RKO (cell line): ENCODE data around the gene GRK2.
"Not testable (repeated sequence)": the region's sequence is repeated elsewhere in the genome, so short reads cannot be mapped to it uniquely, and the experiment has no call there.

ENCODE experiments used
- DNase-seq: peaks from one replicate; pipeline ENCODE4 v3.0.0-alpha.2; 2016; ENCODE audit warnings: low spot score

Gene GRK2

DNA sequence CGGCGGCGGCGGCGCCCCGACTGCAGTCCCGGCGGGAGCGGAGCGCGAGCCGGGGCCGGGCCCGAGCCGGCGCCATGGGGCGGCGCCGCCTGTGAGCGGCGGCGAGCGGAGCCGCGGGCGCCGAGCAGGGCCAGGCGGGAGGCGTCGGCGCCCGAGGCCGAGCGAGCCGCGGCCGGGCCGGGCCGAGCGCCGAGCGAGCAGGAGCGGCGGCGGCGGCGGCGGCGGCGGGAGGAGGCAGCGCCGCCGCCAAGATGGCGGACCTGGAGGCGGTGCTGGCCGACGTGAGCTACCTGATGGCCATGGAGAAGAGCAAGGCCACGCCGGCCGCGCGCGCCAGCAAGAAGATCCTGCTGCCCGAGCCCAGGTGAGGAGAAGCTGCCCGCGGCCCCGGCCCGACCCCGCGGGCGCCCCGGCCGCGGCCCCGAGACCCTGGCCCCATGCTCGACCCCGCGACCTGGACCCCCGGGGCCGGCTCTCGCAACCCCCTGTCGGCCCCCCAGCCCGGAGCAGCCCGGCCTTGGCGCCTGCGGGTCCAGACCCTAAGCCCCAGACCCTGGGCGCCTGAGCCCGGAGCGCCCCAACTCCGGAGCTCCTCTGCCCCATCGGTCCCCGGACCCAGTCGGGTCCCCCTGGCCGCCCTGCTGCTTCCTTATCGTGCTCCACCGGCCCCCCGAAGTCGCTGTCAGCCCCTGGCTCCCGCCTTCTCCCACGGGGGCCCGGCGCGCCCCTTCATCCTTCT is at the start of gene GRK2:
Gene GRK2, plus strand, starts transcription at position 25 of the 739 bp plus-strand sequence. Its CDS starts 227 bp downstream, at position 252.
- peak; percentile 59 for DNase-seq

DNA sequence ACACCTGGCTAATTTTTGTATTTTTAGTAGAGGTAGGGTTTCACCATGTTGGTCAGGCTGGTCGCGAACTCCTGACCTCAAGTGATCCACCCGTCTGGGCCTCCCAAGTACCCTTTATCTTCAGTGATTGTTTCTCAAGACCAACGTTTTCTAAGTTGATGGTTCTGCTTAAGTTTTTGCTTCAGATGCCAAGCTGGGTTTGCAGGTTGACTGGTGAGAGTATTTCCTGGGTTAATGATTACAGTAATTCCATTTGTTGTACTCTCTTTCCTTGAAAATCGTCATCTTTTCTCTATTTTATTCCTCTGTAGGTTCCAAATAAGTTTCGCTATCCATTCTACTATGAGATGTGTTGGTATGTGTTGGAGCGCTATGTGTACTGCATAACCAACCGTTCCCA is 38.5 kb upstream of the GRK2 start:
- no peak for DNase-seq

DNA sequence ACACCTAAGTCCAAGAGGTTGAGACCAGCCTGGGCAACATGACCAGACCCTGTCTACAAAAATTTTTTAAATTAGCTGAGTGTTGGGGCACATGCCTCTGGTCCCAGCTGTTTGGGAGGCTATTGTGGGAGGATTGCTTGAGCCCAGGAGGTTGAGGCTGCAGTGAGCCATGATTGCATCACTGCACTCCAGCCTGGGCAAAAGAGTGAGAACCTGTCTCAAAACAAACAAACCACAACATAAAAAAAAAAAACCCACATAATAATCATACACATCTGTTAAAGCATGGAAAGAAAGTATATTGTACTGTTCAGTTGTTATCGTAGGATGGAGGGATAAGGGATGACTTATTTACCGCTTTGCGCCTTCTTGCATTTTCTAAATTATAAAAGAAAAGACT is 35.9 kb upstream of the GRK2 start:
- no peak for DNase-seq

DNA sequence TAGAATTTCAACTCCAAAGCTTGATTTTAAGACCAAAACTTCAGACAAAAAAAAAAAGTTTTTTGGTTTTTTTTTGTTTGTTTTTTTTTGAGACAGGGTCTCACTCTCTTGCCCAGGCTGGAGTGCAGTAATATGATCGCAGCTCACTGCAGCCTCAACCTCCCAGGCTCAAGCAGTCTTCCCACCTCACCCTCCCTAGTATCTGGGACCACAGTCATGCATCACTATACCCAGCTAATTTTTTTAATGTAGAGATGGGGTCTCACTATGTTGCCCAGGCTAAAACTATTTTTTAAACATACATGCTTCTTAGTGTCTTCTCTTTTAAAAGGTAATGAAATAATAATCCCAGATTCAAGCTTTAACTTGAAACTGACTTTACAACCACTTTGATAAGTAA is 35.4 kb upstream of the GRK2 start:
- no peak for DNase-seq

DNA sequence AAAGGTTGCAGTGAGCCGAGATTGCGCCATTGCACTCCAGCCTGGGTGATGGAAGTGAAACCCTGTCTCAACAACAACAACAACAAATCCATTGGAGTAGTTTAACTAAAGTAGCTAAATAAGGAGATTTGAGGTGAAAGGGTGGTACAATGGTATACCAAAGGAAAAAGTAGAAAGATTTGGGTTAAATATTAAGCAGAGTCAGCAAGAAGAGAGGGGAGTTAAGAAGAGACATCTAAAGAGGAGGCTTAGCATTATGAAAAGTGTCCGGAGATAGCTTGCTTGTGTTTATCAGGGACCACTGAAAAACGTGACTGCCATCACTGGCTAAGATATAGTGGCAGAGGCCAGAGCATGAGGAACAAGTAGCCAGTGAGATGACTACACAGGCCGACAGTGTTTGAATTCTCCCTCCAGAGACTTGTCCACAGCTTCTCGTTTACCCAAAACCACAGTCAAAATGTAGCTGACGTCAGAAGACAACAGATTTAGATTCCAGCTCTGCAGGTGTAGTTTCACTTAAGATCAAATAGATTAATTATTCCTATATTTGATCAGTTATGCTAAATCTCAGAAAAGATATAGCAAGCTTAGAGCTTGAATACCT is 32.6 kb upstream of the GRK2 start:
- no peak for DNase-seq

DNA sequence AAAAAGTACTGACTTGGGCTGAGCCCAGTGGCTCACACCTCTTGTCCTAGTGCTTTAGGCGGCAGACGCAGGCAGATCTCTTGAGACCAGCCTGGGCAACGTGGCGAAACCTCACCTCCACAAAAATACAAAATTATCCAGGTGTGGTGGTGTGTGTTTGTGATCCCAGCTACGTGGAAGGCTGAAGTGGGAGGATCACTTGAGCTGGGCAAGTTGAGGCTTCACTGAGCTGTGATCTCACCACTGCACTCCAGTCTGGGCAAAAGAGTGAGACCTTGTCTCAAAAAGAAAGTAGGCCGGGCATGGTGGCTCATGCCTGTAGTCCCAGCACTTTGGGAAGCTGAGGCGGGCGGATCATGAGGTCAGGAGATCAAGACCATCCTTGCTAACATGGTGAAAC is 31.7 kb upstream of the GRK2 start:
- DNase-seq = not testable (repeated sequence)

DNA sequence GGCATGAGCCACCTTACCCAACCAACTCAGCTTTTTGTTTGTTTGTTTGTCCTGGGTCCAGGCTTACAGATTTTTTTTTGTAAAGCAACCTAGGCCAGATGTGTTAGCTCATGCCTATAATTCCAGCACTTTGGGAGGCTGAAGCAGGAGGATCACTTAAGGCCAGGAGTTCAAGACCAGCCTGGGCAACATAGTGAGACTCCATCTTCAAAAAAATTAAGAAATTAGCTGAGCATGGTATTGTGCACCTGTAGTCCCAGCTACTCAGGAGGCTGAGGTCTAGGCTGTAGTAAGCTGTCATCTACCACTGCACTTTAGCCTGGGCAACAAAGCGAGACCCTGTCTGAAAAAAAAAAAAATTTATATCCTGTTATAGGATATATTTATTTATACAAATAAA is 28.7 kb upstream of the GRK2 start:
- no peak for DNase-seq

DNA sequence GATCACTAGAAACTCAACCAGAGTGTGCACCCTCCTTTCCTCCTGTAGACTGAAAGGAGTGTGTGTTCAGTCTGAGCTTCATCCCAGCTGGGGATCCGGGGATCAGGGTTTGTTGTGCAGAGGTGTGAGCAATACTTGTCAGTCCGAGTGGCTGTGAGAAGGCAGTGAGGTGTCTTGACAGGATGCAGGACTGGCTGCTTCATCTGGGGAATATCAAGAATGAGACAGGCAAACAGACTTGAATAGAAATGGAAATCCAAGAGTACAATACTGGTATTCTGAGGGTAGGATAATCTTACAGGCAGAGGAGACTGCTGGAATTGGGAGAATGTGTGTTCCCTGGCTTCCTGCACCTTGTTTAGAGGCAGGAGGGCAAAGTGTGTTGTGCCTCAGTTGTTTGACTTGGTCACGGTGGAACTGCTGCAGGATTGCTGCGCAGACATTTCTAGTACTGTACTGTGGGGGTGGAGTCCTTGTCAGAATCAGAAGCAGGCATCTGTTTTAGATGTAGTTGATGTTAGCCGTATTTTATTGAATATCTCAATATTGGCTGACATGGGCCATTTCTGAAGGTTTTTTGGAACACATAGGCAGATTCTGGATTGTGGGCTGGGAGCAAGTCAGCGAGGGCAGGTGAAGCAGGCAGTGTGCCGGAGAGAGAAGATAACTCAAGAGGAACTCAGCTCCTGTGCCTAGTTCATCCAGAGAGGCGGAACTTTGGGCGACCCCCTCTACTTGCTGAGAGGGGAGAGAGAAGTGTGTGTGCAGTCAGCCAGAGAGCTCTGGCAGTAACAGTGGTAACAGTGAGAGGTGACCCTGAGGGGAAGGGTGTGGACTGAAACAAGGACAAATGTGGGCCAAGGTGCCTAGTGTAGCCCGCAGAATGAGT is 27.1 kb upstream of the GRK2 start:
- peak; percentile 67 for DNase-seq

DNA sequence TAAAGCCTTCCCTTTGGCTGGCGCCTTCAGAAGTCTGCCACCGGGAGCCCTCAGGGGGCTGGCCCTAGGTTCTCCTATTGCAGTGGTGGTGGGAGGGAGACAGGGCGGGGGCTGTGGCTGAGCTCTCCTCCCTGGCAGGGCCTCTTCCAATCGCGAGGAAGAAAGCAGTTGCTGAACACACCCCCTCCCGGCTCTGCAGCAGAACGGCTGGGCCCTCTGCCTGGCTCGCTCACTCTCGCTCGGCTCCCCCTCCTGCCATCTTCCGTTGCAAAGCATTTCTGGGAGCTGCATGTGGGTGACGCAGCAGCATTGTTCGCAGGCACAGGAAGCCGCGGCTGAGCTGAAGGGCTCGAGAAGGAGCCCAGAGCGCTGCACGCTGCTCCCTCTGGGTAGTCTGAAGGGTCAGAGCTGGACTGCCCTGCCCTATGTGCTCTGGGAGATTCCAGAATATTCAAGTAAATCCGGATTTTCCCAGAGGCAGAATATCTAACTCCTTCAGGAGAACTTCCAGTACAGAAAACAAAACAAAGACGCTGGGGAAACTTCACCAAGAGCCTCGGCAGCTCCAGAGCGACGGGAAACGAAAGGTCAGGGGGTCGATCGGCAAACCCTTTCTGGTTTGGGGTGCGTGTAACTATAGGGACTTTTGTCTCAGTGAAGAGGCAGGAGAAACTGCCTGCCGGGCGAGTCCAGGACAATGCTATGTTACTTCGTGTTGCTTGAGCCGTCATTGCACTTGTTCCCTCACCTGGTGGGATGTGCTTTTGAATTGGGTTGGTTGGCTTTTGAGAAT is 26.3 kb upstream of the GRK2 start:
- DNase-seq = peak; percentile 99

DNA sequence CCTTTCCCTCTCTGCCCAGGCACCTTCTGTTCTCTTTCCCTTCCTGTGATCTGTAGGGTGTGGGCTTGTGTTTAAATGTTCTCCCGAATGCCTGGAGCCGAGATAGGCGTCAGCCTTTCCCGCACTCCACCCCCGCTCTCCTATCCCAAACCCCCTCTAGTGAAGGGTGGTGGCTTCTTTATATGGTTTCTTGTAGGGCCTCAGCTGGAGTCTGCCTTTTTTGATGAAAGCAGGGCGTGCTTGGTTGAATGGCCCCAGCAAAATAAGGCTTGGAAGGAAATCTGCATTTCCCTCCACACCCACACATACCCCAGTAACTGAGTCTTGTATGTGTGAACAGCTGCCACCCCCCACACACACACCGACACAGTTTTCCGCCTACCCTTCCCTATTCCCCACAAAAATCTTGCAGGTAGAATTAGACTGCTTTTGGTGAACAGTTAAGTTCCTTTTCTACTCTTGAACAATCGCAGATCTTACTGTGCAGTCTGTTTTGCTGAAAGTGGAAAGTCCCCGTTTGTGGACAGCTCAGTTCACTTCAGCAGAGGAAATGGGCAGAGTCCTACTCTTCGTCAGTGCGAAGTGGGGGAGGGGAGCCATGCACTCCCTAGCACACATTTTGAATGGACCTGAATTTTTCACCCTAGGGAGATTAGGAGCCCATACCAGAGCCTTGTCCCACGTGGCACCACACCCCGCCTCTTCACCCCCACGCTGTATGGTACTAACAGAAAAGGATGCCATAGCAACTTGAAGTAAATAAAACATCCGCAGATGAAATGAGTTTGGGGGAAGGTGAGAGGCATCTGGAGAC is 25.5 kb upstream of the GRK2 start:
- peak; percentile 88 for DNase-seq

DNA sequence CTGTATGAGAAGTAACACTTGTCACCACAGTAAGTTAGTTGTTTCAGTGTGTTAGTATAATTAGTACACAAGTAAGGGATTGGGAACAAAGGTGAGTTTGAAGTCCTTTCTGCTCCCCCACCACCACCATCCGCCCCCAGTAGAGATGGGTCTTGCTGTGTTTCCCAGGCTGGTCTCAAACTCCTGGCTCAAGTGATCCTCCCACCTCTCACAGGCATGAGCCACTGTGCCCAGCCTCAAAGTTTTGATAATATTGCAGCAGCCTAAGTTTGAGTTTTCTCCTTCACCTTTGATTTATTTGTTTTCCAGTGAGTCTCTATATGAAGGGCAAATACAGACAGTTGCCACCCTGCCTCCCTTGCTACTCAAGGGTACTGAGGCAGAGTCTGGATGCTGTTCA is 23.7 kb upstream of the GRK2 start:
- DNase-seq = no peak

DNA sequence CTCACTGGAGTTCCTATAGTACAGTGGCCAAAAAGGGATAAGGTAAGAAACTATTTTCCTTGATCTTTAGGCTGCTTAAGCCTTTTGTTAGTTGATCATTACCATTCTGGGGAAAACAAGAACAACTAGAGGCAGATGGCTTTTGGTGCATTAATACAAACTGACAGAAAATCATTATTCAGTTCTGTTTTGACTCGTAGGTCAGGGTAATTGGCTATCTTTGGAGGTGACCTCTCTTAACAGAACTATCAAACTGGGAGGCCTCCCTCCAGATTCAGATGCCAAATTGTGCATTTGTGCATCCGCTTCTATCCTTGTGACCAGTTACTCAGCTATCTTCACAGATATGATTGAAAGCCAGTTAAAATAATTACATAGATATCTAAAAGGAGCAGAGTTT is 23.2 kb upstream of the GRK2 start:
- DNase-seq = no peak

DNA sequence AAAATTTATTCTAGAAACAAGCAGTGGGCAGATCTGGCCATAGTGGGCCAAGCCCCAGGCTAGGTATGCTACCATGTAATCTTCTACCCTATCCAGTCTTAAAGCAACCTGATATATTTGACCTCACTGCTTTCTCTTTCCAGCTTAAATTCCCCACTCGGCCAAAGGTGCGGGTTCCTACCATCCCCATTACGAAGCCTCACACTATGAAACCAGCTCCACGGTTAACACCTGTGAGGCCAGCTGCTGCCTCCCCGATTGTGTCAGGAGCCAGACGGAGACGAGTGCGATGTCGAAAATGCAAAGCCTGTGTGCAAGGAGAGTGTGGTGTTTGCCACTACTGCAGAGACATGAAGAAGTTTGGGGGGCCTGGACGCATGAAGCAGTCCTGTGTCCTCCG is 21.2 kb upstream of the GRK2 start:
- DNase-seq = no peak

DNA sequence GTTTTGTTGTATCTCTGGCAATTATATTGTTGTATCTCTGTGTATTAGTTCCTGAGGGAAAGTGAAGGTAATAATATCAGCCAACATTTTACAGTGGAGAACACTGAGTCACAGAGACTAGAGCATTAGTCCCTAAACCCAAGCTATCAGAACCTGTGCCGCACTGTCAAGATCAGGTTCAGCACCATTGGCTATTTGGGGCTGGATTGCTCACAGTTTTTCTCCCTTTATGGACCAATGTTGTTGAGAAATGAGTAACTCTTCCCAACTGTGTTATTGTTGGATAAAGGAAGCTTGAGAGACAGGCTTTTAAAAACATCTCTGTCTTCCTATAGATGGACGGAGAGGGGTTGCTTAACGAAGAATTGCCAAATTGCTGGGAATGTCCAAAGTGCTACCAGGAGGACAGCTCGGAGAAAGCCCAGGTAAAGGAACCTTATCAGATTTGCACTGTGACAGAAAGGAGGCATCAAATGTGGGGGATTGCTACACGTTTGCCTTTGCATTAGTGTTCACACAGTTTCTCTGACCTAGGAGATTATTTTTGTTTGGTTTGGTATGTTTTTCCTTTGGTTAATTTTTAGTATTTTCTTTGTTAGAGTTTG is 18.2 kb upstream of the GRK2 start:
- no peak for DNase-seq

DNA sequence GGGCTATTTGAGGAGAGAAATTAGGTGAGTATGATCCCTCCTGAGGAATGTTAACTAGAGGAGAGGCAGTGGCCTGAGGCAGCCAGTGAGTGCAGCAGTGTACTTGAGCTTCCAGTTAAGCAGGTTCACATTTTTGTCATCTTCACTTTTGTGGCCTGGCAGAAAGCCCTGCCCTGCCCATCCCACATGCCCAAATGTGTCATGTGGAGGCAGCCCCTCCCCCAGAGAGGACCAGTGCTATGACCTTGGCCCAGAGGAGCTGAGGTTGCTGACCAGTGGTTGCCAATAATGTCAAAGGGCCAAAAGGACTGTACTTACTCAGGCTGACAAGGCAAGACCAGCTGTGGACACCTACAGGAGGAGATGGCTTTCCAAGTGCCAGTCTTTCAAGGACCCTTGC is 17.6 kb upstream of the GRK2 start:
- no peak for DNase-seq

DNA sequence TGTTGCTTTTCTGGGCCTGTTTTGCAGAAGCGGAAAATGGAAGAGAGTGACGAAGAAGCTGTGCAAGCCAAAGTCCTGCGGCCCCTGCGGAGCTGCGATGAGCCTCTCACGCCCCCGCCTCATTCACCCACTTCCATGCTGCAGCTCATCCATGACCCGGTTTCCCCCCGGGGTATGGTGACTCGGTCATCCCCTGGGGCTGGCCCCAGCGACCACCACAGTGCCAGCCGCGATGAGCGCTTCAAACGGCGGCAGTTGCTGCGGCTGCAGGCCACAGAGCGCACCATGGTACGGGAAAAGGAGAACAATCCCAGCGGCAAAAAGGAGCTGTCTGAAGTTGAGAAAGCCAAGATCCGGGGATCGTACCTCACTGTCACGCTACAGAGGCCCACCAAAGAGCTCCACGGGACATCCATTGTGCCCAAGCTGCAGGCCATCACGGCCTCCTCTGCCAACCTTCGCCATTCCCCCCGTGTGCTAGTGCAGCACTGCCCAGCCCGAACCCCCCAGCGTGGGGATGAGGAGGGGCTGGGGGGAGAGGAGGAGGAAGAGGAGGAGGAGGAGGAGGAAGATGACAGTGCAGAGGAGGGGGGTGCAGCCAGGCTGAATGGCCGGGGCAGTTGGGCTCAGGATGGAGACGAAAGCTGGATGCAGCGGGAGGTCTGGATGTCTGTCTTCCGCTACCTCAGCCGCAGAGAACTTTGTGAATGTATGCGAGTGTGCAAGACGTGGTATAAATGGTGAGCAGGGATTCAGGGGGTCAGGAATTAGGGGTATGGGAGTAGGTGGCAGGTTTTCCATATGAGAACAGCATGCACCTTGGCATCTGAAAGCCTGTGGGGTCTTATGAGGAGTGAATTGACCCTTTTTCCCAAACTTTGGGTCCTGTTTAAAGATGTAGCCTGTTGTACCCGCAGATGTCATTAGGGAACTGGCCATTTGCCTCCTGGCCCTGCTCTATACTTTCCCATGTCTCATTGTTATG is 15.9 kb upstream of the GRK2 start:
- DNase-seq = no peak

DNA sequence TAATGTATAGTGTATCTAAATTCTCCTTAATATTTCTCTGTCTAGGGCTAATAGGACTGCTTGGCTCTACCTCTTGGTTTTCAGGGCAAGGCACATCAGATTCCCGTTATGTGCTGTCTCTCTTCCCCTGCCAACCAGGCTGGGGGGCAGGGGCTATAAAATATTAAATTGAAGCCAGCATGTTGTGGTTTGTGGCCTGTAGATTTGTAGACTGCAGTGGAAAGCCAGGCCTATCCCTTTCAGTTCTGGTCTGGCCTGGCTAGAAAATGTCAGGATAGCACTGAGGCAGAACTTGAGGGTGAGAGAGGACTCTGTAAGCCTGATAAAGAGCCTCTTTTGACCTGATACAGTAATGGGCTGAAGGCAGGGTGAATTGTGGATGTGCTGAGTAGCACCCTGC is 14.4 kb upstream of the GRK2 start:
- DNase-seq = no peak

DNA sequence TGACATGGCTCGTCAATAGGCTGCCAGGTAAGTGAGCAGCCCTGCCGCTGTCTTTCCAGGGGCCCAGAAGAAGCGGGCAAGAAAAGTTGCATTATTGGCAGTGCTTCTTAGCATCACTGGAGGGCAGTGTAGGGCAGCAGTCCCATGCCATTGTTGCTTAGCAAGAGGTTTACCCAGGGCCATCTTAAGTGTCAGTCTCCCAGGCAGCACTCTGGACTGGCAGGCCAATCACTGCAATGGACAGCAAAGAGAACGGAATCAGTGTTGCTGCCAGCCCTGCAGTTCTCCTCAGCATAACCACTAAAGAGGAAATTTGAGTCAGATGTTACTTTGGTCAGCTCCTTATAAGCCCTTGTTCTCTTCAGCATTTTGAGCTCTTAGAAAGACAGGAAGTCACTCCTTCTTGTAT is 13.4 kb upstream of the GRK2 start:
- DNase-seq = peak; percentile 70

DNA sequence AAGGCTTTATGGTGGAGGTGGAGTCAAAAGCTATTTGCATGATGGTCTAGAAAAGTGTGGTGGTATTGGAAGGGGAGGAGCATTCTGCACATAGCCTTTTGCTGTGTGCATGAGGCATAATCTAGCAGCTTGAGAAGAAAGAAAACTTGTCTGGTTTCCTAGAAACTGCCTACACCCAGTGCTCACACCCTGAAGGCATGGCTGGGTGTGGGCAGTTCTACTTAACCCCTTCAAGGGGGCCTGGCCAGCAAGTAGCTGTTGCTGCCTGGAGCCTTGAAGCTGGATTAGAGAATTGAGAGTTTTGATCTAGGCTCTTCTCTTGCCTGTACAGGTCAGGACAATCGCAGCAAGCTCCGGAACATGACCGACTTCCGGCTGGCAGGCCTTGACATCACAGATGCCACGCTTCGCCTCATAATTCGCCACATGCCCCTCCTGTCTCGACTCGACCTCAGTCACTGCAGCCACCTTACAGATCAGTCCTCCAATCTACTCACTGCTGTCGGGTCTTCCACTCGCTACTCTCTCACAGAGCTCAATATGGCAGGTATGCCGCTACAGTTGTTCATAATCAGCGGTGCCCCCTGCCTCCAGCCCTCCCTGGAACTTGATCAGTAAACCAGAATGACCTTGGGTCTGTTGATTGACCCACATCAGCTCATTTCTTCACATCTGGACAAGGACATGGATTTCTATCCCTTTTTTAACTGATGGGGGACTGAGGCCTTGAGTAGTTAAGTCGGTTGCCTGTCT is 12.2 kb upstream of the GRK2 start:
- no peak for DNase-seq
